Peyer's patch (tissue), 4 donors: ENCODE measurements around the gene GFER. TPM values are rescaled to one million over a fixed set of nuclear protein-coding genes. Genes with fewer than 3 reads are reported as not detected.

Experiments used
- DNase-seq, 3 donors: peaks; one replicate each; pipeline ENCODE4 v3.0.0-alpha.2; 2017 to 2019
- H3K27ac ChIP-seq, 4 donors: fragments of 200-600 bp; sonication (generic); one replicate each; pipeline ENCODE4 v1.5.1; 2016 to 2019
- H3K27me3 ChIP-seq, 2 donors: fragments of 200-600 bp; sonication (generic); one replicate each; pipeline ENCODE4 v1.5.1; 2019
- H3K36me3 ChIP-seq, 3 donors: fragments of 200-600 bp; sonication (generic); one replicate each; pipeline ENCODE4 v1.5.1; 2016 to 2019
- H3K4me1 ChIP-seq, 4 donors: fragments of 200-600 bp; sonication (generic); one replicate each; pipeline ENCODE4 v1.5.1; 2016 to 2019
- H3K4me3 ChIP-seq, 4 donors: fragments of 200-600 bp; sonication (generic); 1 replicate in 3 of 4; 2 replicates in 1 of 4; pipeline ENCODE4 v1.5.1; 2016 to 2019; ENCODE audit warnings: mild to moderate bottlenecking in 1 of 4
- H3K9me3 ChIP-seq, 4 donors: fragments of 200-600 bp; sonication (generic); one replicate each; pipeline ENCODE4 v1.5.1; 2016 to 2019; ENCODE audit warnings: mild to moderate bottlenecking in 1 of 4
- CTCF ChIP-seq, 6 experiments: fragments of 450-650 bp in 4 of 6; fragments of 200-600 bp in 2 of 6; sonication (generic) in 1 of 6; IDR thresholded peaks; one replicate each; pipeline ENCODE4 v1.5.1; 2017 to 2019; ENCODE audit warnings: antibody characterized with exemption in 6 of 6, mild to moderate bottlenecking in 3 of 6, moderate library complexity in 1 of 6
- POLR2A ChIP-seq, 2 donors: fragments of 450-650 bp; IDR thresholded peaks; one replicate each; pipeline ENCODE4 v1.5.1; 2017; ENCODE audit warnings: antibody characterized with exemption in 2 of 2, mild to moderate bottlenecking in 2 of 2, moderate library complexity in 2 of 2
- total RNA-seq, 4 donors: library from RNA; depleted of rRNA; stranded (reverse); fragments of >200 nt; gene quantifications; one replicate each; pipeline ENCODE4 v1.1.0, GENCODE V29; 2016

Gene GFER
- total RNA-seq, 4 donors from 2014 or later = 31.4 to 102 (median 83.1) TPM

DNA sequence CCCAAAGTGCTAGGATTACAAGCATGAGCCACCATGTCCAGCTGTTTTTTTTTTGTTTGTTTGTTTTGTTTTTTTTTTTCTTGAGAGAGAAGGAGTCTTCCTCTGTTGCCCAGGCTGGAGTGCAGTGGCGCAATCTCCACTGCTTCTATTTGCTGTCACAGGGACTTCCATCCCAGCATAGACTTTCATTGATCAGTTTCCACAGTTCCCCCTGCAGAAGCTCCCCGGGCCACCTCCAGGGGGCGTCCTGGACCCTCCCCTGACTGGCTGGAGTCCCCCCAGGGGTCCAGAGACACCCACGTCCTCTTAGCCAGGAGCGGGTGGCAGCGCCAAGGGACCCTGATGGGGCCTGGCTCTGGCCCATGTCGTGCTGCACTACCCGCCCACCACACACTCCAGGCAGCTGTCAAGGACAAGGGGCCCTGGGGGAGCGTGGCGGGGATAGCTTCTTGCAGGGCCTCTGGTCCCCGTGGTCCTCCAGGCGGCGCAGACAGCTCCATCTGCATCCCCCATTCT lies 32.5 kb downstream of the GFER start:
- Histone ChIP-seq H3K9me3 (no peaks in the 10 kb centered on the region), H3K27me3 (peaks cover 0 to 18% of the 10 kb centered on the region in 2 donors), H3K36me3 (no peaks in the 10 kb centered on the region), H3K4me3 (no peak overlapping the region), H3K4me1 (peaks cover 0 to 15% (median 6%) of the 10 kb centered on the region in 4 donors), H3K27ac (peak overlapping the region in 1 of 4 donors; percentile 71)
- TF ChIP-seq CTCF (IDR thresholded peaks at IDR 0.05) (no peak), POLR2A (IDR thresholded peaks at IDR 0.05) (no peak)
- no peak for DNase-seq

DNA sequence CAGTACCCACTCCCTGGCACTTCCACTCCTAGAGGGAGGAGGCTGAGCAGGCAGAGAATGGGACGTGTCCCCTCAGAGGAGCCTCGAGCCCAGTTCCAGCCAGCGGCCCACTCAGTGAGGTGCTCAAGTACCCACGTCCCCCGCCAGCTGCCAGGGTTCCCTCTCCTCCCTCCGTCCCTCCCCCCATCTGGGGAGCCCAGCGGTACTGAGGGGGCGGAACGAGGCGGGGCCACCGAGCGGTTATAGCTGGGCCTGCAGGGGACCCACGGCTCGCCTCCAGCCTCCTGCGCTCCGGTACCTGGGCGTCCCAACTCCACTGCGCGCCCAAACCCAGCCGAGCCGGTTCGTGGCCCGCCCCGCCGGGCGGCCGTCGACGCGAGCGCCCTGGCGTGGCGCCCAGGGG lies 35.5 kb downstream of the GFER start, which contains the start of gene NPW:
Gene NPW, plus strand, starts transcription at position 268 of the 403 bp plus-strand sequence.
- no peaks in the 10 kb centered on the region for H3K9me3 ChIP-seq
- TF ChIP-seq POLR2A (IDR thresholded peaks at IDR 0.05) = no peak
- TF ChIP-seq CTCF (IDR thresholded peaks at IDR 0.05) = no peak
- H3K36me3 ChIP-seq = no peaks in the 10 kb centered on the region
- DNase-seq = no peak
- H3K4me1 ChIP-seq = peaks cover 4 to 31% (median 13%) of the 10 kb centered on the region in 4 donors
- peaks cover 0 to 18% of the 10 kb centered on the region in 2 donors for H3K27me3 ChIP-seq
- H3K27ac ChIP-seq = no peak within 1 kb of the TSS
- peak within 1 kb of the TSS in 2 of 4 donors; percentile 7 to 16 for H3K4me3 ChIP-seq

DNA sequence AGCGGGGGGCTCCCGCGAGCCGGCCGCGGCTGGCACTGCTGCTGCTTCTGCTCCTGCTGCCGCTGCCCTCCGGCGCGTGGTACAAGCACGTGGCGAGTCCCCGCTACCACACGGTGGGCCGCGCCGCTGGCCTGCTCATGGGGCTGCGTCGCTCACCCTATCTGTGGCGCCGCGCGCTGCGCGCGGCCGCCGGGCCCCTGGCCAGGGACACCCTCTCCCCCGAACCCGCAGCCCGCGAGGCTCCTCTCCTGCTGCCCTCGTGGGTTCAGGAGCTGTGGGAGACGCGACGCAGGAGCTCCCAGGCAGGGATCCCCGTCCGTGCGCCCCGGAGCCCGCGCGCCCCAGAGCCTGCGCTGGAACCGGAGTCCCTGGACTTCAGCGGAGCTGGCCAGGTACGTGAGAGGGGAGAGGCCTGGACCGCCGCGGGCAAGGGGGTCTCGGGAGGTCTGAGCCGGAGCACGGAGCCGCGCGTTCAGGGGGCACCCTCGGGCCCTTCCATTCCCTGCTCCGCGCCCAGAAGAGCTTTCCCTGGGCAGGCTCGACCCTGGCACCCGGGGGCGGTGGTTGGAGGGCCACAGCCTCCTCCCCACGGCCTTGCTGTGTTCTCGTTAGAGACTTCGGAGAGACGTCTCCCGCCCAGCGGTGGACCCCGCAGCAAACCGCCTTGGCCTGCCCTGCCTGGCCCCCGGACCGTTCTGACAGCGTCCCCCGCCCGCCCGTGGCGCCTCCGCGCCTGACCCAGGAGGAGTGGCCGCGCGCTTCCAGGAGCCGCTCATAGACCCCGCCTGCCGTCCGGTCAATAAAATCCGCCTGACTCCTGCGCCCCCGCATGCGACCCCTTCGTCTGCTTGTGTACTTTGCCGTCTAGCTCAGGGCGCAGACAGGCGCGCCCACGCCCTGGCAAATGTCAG lies 36.2 kb downstream of the GFER start:
- Histone ChIP-seq H3K4me3 (peak overlapping the region in 2 of 4 donors; percentile 7 to 16), H3K27me3 (peaks cover 0 to 18% of the 10 kb centered on the region in 2 donors), H3K36me3 (no peaks in the 10 kb centered on the region), H3K27ac (no peak overlapping the region), H3K4me1 (peaks cover 4 to 31% (median 13%) of the 10 kb centered on the region in 4 donors), H3K9me3 (no peaks in the 10 kb centered on the region)
- TF ChIP-seq CTCF (IDR thresholded peaks at IDR 0.05) (no peak), POLR2A (IDR thresholded peaks at IDR 0.05) (no peak)
- no peak for DNase-seq

DNA sequence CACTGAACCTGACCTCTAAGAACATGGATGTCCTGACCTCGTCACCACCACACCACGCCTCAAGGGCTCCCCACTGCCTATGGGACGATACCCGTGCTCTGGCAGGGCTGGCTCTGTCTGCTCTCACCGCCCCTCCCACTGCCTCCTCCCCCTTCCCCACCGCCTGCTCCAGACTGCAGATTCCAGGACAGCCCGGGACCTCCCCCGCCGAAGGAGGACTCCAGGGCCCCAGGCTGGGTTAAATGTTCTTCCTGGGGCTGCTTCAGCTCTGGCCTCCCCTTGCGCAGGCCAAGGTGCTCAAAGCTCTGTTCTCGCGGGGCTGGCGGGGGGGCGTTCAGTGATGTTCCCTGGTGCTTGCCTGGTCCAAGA lies 38.7 kb downstream of the GFER start:
- no peak for DNase-seq
- no peaks in the 10 kb centered on the region for H3K36me3 ChIP-seq
- peak overlapping the region in 3 of 4 donors; percentile 13 to 43 (median 40) for H3K4me3 ChIP-seq
- peaks cover 0 to 18% of the 10 kb centered on the region in 2 donors for H3K27me3 ChIP-seq
- H3K27ac ChIP-seq = peak overlapping the region in 2 of 4 donors; percentile 4 to 76
- peaks cover 4 to 46% (median 19%) of the 10 kb centered on the region in 4 donors for H3K4me1 ChIP-seq
- no peaks in the 10 kb centered on the region for H3K9me3 ChIP-seq
- no peak for TF ChIP-seq CTCF (IDR thresholded peaks at IDR 0.05)
- TF ChIP-seq POLR2A (IDR thresholded peaks at IDR 0.05) = no peak

GRCh38 chr16:2023092-2024031 lies 39.4 kb downstream of the GFER start:
- Histone ChIP-seq H3K36me3 (no peaks in the 10 kb centered on the region), H3K27ac (peak overlapping the region; percentile 44 to 80 (median 68)), H3K9me3 (no peaks in the 10 kb centered on the region), H3K4me3 (peak overlapping the region; percentile 13 to 43 (median 28)), H3K4me1 (peaks cover 4 to 52% (median 19%) of the 10 kb centered on the region in 4 donors), H3K27me3 (peaks cover 0 to 18% of the 10 kb centered on the region in 2 donors)
- TF ChIP-seq POLR2A (IDR thresholded peaks at IDR 0.05) = peak in 1 of 2 donors; percentile 41
- TF ChIP-seq CTCF (IDR thresholded peaks at IDR 0.05) = peak; percentile 97 to 99 (median 99)
- DNase-seq = peak; percentile 90 to 99 (median 97)
